ENCODE measurements around the gene TMEM250.
A peak's percentile ranks its signal among the peaks of the same experiment; 100 is the strongest.

Gene TMEM250

DNA sequence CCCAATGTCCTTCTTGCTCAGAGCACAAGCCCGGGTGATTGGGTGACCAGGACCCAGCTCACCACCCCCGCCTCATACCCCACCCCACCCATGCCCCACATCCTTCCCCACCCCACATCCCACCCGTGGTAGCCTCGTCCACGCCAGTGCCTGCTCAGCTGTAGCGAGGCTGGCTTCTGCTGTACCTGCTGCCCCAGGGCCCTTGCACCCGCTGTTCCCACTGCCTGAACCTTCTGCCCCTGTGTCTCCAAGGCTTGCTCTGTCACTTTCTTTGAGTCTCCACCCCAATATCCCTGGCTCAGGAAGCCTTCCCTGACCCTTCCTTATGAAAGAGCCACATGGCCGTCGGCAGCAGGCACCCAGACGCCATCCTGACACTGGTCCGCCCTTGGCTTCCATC lies 20.5 kb downstream of the TMEM250 start:
- TF ChIP-seq MYC (IDR thresholded peaks at IDR 0.05; ENCODE audit: low read depth, low read length) (no peak), POLR2A (IDR thresholded peaks at IDR 0.05; ENCODE audit: extremely low read depth, insufficient read length) (no peak)
- TF ChIP-seq, protein P1, sequence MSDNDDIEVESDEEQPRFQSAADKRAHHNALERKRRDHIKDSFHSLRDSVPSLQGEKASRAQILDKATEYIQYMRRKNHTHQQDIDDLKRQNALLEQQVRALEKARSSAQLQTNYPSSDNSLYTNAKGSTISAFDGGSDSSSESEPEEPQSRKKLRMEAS (IDR thresholded peaks at IDR 0.05; ENCODE audit: low read depth, low read length): no peak
- TF ChIP-seq, protein P2, sequence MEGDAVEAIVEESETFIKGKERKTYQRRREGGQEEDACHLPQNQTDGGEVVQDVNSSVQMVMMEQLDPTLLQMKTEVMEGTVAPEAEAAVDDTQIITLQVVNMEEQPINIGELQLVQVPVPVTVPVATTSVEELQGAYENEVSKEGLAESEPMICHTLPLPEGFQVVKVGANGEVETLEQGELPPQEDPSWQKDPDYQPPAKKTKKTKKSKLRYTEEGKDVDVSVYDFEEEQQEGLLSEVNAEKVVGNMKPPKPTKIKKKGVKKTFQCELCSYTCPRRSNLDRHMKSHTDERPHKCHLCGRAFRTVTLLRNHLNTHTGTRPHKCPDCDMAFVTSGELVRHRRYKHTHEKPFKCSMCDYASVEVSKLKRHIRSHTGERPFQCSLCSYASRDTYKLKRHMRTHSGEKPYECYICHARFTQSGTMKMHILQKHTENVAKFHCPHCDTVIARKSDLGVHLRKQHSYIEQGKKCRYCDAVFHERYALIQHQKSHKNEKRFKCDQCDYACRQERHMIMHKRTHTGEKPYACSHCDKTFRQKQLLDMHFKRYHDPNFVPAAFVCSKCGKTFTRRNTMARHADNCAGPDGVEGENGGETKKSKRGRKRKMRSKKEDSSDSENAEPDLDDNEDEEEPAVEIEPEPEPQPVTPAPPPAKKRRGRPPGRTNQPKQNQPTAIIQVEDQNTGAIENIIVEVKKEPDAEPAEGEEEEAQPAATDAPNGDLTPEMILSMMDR (IDR thresholded peaks at IDR 0.05; ENCODE audit: low read depth, low read length): no peak
- no peak overlapping the region for H3K4me3 ChIP-seq (ENCODE audit: low read depth, low read length)
- no peak for DNase-seq (ENCODE audit: low read depth)

GRCh38 chr9:136096505-136097001 lies 22.1 kb downstream of the TMEM250 start:
- no peak overlapping the region for H3K4me3 ChIP-seq (ENCODE audit: low read depth, low read length)
- TF ChIP-seq, protein P1 (IDR thresholded peaks at IDR 0.05; ENCODE audit: low read depth, low read length): no peak
- no peak for TF ChIP-seq MYC (IDR thresholded peaks at IDR 0.05; ENCODE audit: low read depth, low read length)
- no peak for TF ChIP-seq POLR2A (IDR thresholded peaks at IDR 0.05; ENCODE audit: extremely low read depth, insufficient read length)
- TF ChIP-seq, protein P2 (IDR thresholded peaks at IDR 0.05; ENCODE audit: low read depth, low read length): no peak
- DNase-seq (ENCODE audit: low read depth): no peak

GRCh38 chr9:136095070-136096058 lies 23.3 kb downstream of the TMEM250 start, which contains the start of gene NACC2:
NACC2 (minus strand) TSS chr9:136095289; CDS start chr9:136050521, 44,768 bp downstream.
- no peak for TF ChIP-seq MYC (IDR thresholded peaks at IDR 0.05; ENCODE audit: low read depth, low read length)
- TF ChIP-seq, protein P2 (IDR thresholded peaks at IDR 0.05; ENCODE audit: low read depth, low read length): no peak
- no peak for TF ChIP-seq POLR2A (IDR thresholded peaks at IDR 0.05; ENCODE audit: extremely low read depth, insufficient read length)
- TF ChIP-seq, protein P1 (IDR thresholded peaks at IDR 0.05; ENCODE audit: low read depth, low read length): no peak
- H3K4me3 ChIP-seq (ENCODE audit: low read depth, low read length): peak within 1 kb of the TSS; percentile 66
- peak; percentile 69 for DNase-seq (ENCODE audit: low read depth)

GRCh38 chr9:136093995-136094881 lies 24.4 kb downstream of the TMEM250 start:
- TF ChIP-seq, protein P1 (IDR thresholded peaks at IDR 0.05; ENCODE audit: low read depth, low read length): peak; percentile 82
- TF ChIP-seq MYC (IDR thresholded peaks at IDR 0.05; ENCODE audit: low read depth, low read length) (no peak), POLR2A (IDR thresholded peaks at IDR 0.05; ENCODE audit: extremely low read depth, insufficient read length) (peak; percentile 17)
- DNase-seq (ENCODE audit: low read depth): peak; percentile 78

DNA sequence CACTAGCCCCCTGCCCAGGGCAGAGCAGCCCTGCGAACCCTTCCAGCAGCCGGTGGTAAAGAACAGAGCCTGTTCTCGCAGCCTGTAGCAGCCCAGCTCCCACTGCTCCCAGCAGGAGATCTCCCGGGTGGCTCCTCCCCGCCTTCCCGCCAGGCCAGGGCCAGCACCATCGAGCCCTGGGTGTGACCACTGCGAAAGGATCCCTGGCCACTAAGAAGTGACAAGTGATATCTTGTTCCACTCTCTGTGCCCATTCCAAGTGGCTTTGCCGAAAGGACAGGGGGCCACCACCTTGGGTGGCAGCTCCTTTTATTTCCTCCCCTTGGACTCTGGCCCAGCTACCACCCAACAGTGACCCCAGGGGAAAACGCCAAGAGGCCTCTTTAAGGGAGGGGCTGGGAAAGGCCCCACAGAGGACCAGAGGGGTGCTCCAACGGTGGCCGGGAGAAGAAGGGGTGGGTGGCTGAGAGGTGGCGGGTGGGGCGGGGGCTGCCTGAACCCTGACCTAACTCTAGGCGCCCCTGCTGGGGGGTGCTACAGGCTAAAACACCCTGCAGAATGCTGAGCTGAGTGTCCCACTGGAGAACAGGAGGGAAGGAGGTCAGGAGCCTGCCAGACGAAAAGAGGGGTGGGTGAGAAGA lies 25.2 kb downstream of the TMEM250 start:
- H3K4me3 ChIP-seq (ENCODE audit: low read depth, low read length): peak overlapping the region; percentile 66
- DNase-seq (ENCODE audit: low read depth): no peak
- TF ChIP-seq, protein P2 (IDR thresholded peaks at IDR 0.05; ENCODE audit: low read depth, low read length): no peak
- no peak for TF ChIP-seq MYC (IDR thresholded peaks at IDR 0.05; ENCODE audit: low read depth, low read length)
- TF ChIP-seq, protein P1 (IDR thresholded peaks at IDR 0.05; ENCODE audit: low read depth, low read length): no peak
- TF ChIP-seq POLR2A (IDR thresholded peaks at IDR 0.05; ENCODE audit: extremely low read depth, insufficient read length): no peak

More at GRCh38 chr9:136093995-136094881, 24.4 kb downstream of the TMEM250 start:
- H3K4me3 ChIP-seq (ENCODE audit: low read depth, low read length): peak overlapping the region; percentile 66
